ENCODE results near the gene PIGQ. TPM values are rescaled to one million over a fixed set of nuclear protein-coding genes. Genes with fewer than 3 reads are reported as not detected.

The PIGQ gene
- polyA plus RNA-seq, 1 of the 3 experiments (the other 2 are of a cell fraction): 38.7 TPM

DNA sequence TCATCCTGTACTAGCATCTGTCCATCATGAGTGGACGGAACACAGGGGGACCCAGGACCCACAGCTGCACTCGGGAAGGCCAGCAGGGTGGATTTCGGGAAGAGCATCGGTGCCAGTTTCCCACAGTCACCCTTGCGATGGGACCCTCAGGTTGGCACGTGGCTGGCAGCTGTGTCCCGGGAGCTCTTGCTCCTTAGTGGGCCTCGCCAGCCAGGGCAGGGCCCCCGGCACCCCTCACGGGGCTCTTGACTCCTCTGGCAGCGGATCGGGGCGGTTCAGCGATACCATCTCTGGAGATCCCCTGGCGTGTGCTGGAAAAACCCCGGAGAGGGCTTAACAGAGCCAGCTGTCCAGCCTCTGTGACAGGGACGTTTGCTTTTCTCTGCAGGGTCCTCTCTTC, 33.0 kb upstream of the PIGQ start:
- no peaks in the 10 kb centered on the region for H3K27me3 ChIP-seq (ENCODE audit: insufficient read depth)
- peaks cover 46% of the 10 kb centered on the region for H4K20me1 ChIP-seq (ENCODE audit: insufficient read depth)

More for the DNA sequence above, 33.0 kb upstream of the PIGQ start:
- Histone ChIP-seq H2AFZ (ENCODE audit: low read depth) (no peak overlapping the region), H3K36me3 (replicated peaks in 1 of 2; ENCODE audit: control insufficient read depth in 1 of 2, insufficient read depth in 2 of 2, low read length in 1 of 2) (peaks cover 0 to 29% of the 10 kb centered on the region in 2 experiments), H3K4me3 (ENCODE audit: low read depth in 2 of 2, low read length in 1 of 2) (no peak overlapping the region), H3K9me2 (no peaks in the 10 kb centered on the region), H3F3A (replicated peaks; ENCODE audit: insufficient read depth) (no peaks in the 10 kb centered on the region), H3K4me1 (ENCODE audit: control insufficient read depth in 1 of 2, insufficient read depth in 2 of 2, low read depth in 1 of 2, low read length in 1 of 2) (no peaks in the 10 kb centered on the region), H3K27ac (ENCODE audit: low read depth in 2 of 2, low read length in 1 of 2) (no peak overlapping the region), H3K9ac (no peak overlapping the region), H3K9me3 (no peaks in the 10 kb centered on the region), H3K79me2 (ENCODE audit: insufficient read depth) (peaks cover 95% of the 10 kb centered on the region), H3K4me2 (no peak overlapping the region)
- ChIA-PET CTCF (no interaction called here), POLR2A (no interaction called here)
- TF ChIP-seq YY1 (IDR thresholded peaks at IDR 0.05; ENCODE audit: low read depth): no peak
- no peak for TF ChIP-seq EZH2phosphoT487 (IDR thresholded peaks at IDR 0.05; ENCODE audit: borderline replicate concordance, low read depth)
- TF ChIP-seq POLR2AphosphoS5 (IDR thresholded peaks at IDR 0.05; ENCODE audit: low read depth, low read length): no peak
- no peak for TF ChIP-seq NRF1 (IDR thresholded peaks at IDR 0.05; ENCODE audit: low read depth, low read length)
- TF ChIP-seq EP300 (IDR thresholded peaks at IDR 0.05; ENCODE audit: borderline replicate concordance in 1 of 2, low read depth in 1 of 2, low read length in 1 of 2): no peak
- no peak for TF ChIP-seq MXI1 (IDR thresholded peaks at IDR 0.05; ENCODE audit: low read depth, low read length)
- no peak for TF ChIP-seq GATA2 (CRISPR knock-in tag; IDR thresholded peaks at IDR 0.05)
- TF ChIP-seq, protein P1, sequence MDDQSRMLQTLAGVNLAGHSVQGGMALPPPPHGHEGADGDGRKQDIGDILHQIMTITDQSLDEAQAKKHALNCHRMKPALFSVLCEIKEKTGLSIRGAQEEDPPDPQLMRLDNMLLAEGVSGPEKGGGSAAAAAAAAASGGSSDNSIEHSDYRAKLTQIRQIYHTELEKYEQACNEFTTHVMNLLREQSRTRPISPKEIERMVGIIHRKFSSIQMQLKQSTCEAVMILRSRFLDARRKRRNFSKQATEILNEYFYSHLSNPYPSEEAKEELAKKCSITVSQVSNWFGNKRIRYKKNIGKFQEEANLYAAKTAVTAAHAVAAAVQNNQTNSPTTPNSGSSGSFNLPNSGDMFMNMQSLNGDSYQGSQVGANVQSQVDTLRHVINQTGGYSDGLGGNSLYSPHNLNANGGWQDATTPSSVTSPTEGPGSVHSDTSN (IDR thresholded peaks at IDR 0.05): no peak
- no peak for TF ChIP-seq TAF1 (IDR thresholded peaks at IDR 0.05; ENCODE audit: borderline replicate concordance, low read depth, low read length)
- TF ChIP-seq RAD21 (IDR thresholded peaks at IDR 0.05; ENCODE audit: low read length): no peak
- no peak for TF ChIP-seq SIN3A (IDR thresholded peaks at IDR 0.05; ENCODE audit: borderline replicate concordance, low read depth, low read length)
- no peak for TF ChIP-seq TEAD4 (IDR thresholded peaks at IDR 0.05; ENCODE audit: borderline replicate concordance, insufficient read depth)
- TF ChIP-seq GABPA (IDR thresholded peaks at IDR 0.05; ENCODE audit: low read depth): no peak
- TF ChIP-seq, protein P2, sequence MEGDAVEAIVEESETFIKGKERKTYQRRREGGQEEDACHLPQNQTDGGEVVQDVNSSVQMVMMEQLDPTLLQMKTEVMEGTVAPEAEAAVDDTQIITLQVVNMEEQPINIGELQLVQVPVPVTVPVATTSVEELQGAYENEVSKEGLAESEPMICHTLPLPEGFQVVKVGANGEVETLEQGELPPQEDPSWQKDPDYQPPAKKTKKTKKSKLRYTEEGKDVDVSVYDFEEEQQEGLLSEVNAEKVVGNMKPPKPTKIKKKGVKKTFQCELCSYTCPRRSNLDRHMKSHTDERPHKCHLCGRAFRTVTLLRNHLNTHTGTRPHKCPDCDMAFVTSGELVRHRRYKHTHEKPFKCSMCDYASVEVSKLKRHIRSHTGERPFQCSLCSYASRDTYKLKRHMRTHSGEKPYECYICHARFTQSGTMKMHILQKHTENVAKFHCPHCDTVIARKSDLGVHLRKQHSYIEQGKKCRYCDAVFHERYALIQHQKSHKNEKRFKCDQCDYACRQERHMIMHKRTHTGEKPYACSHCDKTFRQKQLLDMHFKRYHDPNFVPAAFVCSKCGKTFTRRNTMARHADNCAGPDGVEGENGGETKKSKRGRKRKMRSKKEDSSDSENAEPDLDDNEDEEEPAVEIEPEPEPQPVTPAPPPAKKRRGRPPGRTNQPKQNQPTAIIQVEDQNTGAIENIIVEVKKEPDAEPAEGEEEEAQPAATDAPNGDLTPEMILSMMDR (IDR thresholded peaks at IDR 0.05): no peak
- TF ChIP-seq SMC3 (IDR thresholded peaks at IDR 0.05; ENCODE audit: low read depth, low read length): no peak
- no peak for TF ChIP-seq CHD2 (IDR thresholded peaks at IDR 0.05; ENCODE audit: low read length, partially characterized antibody)
- TF ChIP-seq, protein P3, sequence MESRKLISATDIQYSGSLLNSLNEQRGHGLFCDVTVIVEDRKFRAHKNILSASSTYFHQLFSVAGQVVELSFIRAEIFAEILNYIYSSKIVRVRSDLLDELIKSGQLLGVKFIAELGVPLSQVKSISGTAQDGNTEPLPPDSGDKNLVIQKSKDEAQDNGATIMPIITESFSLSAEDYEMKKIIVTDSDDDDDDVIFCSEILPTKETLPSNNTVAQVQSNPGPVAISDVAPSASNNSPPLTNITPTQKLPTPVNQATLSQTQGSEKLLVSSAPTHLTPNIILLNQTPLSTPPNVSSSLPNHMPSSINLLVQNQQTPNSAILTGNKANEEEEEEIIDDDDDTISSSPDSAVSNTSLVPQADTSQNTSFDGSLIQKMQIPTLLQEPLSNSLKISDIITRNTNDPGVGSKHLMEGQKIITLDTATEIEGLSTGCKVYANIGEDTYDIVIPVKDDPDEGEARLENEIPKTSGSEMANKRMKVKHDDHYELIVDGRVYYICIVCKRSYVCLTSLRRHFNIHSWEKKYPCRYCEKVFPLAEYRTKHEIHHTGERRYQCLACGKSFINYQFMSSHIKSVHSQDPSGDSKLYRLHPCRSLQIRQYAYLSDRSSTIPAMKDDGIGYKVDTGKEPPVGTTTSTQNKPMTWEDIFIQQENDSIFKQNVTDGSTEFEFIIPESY (IDR thresholded peaks at IDR 0.05; ENCODE audit: borderline replicate concordance, low read depth): no peak
- TF ChIP-seq, protein P4, sequence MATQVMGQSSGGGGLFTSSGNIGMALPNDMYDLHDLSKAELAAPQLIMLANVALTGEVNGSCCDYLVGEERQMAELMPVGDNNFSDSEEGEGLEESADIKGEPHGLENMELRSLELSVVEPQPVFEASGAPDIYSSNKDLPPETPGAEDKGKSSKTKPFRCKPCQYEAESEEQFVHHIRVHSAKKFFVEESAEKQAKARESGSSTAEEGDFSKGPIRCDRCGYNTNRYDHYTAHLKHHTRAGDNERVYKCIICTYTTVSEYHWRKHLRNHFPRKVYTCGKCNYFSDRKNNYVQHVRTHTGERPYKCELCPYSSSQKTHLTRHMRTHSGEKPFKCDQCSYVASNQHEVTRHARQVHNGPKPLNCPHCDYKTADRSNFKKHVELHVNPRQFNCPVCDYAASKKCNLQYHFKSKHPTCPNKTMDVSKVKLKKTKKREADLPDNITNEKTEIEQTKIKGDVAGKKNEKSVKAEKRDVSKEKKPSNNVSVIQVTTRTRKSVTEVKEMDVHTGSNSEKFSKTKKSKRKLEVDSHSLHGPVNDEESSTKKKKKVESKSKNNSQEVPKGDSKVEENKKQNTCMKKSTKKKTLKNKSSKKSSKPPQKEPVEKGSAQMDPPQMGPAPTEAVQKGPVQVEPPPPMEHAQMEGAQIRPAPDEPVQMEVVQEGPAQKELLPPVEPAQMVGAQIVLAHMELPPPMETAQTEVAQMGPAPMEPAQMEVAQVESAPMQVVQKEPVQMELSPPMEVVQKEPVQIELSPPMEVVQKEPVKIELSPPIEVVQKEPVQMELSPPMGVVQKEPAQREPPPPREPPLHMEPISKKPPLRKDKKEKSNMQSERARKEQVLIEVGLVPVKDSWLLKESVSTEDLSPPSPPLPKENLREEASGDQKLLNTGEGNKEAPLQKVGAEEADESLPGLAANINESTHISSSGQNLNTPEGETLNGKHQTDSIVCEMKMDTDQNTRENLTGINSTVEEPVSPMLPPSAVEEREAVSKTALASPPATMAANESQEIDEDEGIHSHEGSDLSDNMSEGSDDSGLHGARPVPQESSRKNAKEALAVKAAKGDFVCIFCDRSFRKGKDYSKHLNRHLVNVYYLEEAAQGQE (IDR thresholded peaks at IDR 0.05; ENCODE audit: low read depth, low read length): no peak
- no peak for TF ChIP-seq ELF1 (IDR thresholded peaks at IDR 0.05)
- DNase-seq: no peak
- 83% methylated on average over 1 of the region's 17 CpGs for WGBS (ENCODE audit: low lambda C conversion rate)
